GM19395 (cell line): ENCODE measurements around the gene ITGB6.

ENCODE experiments used
- ATAC-seq: cut with Tn5 transposase; IDR thresholded peaks from one replicate; pipeline ENCODE4 v1.9.1; 2021; ENCODE audit warnings: mild to moderate bottlenecking, moderate library complexity; ENCODE audit not compliant: unreplicated experiment

Gene ITGB6

GRCh38 chr2:160199683-160200389 lies at the start of gene ITGB6:
Gene ITGB6 (minus strand): TSS chr2:160200272. CDS start chr2:160200063, 209 bp downstream.
- no peak for ATAC-seq

GRCh38 chr2:160247296-160248035 lies 47.4 kb upstream of the ITGB6 start:
- no peak for ATAC-seq

GRCh38 chr2:160246356-160246755 lies 46.3 kb upstream of the ITGB6 start:
- ATAC-seq: no peak

GRCh38 chr2:160245614-160246155 lies 45.6 kb upstream of the ITGB6 start:
- no peak for ATAC-seq

GRCh38 chr2:160242893-160243564 lies 43.0 kb upstream of the ITGB6 start:
- ATAC-seq: no peak

GRCh38 chr2:160241251-160242137 lies 41.4 kb upstream of the ITGB6 start:
- no peak for ATAC-seq

GRCh38 chr2:160239436-160239835 lies 39.4 kb upstream of the ITGB6 start:
- ATAC-seq: no peak

GRCh38 chr2:160238392-160238791 lies 38.3 kb upstream of the ITGB6 start:
- ATAC-seq: no peak

GRCh38 chr2:160232905-160233475 lies 32.9 kb upstream of the ITGB6 start:
- ATAC-seq: no peak

- no peak for ATAC-seq
Measured at GRCh38 chr2:160229591-160229990, 29.5 kb upstream of the ITGB6 start.

GRCh38 chr2:160228141-160228917 lies 28.3 kb upstream of the ITGB6 start:
- ATAC-seq: no peak

GRCh38 chr2:160227293-160227915 lies 27.3 kb upstream of the ITGB6 start:
- no peak for ATAC-seq

GRCh38 chr2:160226367-160226766 lies 26.3 kb upstream of the ITGB6 start:
- ATAC-seq: no peak

- no peak for ATAC-seq
Measured at GRCh38 chr2:160225722-160226121, 25.6 kb upstream of the ITGB6 start.

GRCh38 chr2:160224507-160224906 lies 24.4 kb upstream of the ITGB6 start:
- ATAC-seq: peak; percentile 13

- ATAC-seq: peak; percentile 97
Measured at GRCh38 chr2:160224060-160224459, 24.0 kb upstream of the ITGB6 start.

GRCh38 chr2:160223560-160223959 lies 23.5 kb upstream of the ITGB6 start:
- peak; percentile 2 for ATAC-seq

GRCh38 chr2:160222546-160223283 lies 22.6 kb upstream of the ITGB6 start:
- ATAC-seq: no peak
